ENCODE results near the gene THSD7A. TPM values are rescaled to one million over a fixed set of nuclear protein-coding genes. Genes with fewer than 3 reads are reported as not detected.

Gene THSD7A
- polyA plus RNA-seq, 3 donors from 2014 or later, result not detected

DNA sequence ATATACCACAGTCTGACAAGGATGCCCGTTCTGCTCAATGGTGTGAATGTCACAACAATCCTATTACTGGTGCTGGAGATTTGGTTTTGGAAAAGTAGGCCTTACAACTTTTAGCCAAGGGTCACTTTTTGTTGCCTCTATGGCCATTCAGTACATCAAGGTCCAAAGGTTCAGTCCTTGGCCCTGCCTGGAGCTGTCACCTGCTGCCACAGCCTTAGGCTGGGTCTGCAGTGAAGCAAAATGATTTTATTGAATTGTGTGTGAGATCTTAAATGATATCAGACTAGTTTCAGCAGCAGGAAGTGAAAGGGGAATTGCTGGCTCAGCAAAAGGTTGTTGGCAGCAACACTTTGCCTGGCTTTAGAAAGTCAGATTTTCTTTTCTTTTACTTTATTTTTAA is 427.6 kb downstream of the THSD7A start:
- Mint-ChIP-seq H3K27me3 (ENCODE audit: low read depth in 3 of 3) (peaks cover 0 to 2% (median 0%) of the 10 kb centered on the region in 3 donors), H3K4me1 (no peaks in the 10 kb centered on the region), H3K36me3 (no peaks in the 10 kb centered on the region), H3K27ac (no peak overlapping the region), H3K9me3 (peaks cover 2 to 6% (median 2%) of the 10 kb centered on the region in 6 donors), H3K4me3 (no peak overlapping the region)
- no peak for DNase-seq

DNA sequence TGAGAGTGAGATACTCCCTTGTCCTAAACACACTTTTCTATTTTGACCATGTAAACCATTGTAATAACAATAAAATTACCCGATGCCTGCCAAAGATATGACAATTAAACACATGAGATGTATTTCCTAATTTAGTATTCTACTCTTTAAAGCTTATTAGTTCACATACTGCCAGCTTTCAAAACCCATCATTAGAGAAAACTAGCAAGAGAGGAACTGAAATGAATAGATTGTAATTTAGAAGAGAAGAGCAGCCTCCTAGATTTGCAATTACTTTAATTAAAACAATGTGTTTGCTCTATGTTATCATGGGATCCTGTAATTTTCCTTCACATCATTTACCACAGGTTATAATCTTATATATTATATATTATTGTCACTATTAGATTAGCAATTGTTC is 428.2 kb downstream of the THSD7A start:
- H3K36me3 Mint-ChIP-seq, result no peaks in the 10 kb centered on the region
- no peak overlapping the region for H3K27ac Mint-ChIP-seq
- peaks cover 0 to 2% (median 0%) of the 10 kb centered on the region in 3 donors for H3K27me3 Mint-ChIP-seq (ENCODE audit: low read depth in 3 of 3)
- no peaks in the 10 kb centered on the region for H3K4me1 Mint-ChIP-seq
- no peak for DNase-seq
- peaks cover 2 to 8% (median 2%) of the 10 kb centered on the region in 6 donors for H3K9me3 Mint-ChIP-seq
- no peak overlapping the region for H3K4me3 Mint-ChIP-seq

DNA sequence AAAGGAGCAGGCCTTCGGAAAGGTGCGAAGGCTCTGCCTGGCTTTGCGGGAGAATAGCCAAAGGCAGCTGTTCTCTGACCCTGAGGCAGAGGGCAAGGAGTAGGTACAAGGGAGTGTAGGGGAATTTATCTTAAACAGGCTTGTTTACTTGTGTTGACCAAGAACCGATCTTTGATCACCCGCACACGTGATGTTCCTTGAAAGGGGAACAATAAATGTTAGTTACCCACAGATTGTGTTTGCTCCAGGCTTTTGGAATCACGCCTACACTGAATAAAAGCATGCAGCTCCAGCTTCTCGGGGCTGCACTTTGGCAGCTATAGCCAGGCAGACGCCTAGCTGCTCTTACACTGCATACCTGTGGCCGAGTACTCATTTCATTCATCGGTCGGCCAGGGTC is 437.6 kb downstream of the THSD7A start:
- Mint-ChIP-seq H3K4me3 (no peak overlapping the region), H3K4me1 (no peaks in the 10 kb centered on the region), H3K36me3 (no peaks in the 10 kb centered on the region), H3K27ac (no peak overlapping the region), H3K9me3 (peaks cover 12 to 31% (median 27%) of the 10 kb centered on the region in 6 donors), H3K27me3 (ENCODE audit: low read depth in 3 of 3) (peaks cover 0 to 3% (median 0%) of the 10 kb centered on the region in 3 donors)
- DNase-seq, result no peak

DNA sequence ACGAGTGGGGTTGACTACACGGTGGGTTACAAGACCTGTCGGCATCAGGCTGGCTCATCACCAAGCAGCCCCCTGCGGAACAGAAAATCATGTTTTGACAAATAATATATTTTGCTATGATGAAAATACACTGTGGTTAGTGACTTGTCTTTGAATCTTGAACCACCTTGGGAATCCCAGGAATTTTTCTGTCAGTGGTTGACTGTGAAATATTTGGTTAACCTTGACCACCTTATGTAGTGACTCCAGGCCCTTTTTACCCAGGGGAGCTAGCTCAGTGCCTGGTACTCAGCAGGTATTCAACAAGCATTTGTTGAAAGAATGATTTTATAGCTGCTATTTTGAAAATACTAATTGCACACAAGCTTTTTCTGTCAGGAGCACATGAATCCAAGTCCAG is 452.4 kb downstream of the THSD7A start:
- Mint-ChIP-seq H3K27ac (no peak overlapping the region), H3K9me3 (peaks cover 0 to 3% (median 0%) of the 10 kb centered on the region in 6 donors), H3K36me3 (no peaks in the 10 kb centered on the region), H3K27me3 (ENCODE audit: low read depth in 3 of 3) (no peaks in the 10 kb centered on the region), H3K4me3 (no peak overlapping the region), H3K4me1 (no peaks in the 10 kb centered on the region)
- no peak for DNase-seq

DNA sequence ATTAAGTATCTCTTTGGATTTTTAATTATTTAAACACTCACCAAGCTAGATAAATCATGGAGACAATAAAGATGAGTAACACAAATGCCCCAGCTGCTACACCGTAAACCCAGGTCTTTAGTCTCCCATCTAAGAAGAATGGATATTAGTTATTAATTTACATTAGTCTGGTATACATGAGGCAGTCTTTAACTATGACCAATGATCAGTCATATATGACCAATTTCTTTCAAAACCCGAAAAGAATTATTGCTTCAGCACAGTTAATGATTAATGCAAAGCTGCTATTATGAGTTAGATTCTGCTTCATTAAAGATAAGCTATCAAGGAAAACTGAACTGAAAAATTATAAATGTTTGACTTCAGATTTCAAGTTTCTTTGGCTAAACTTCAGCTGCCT is 455.5 kb downstream of the THSD7A start:
- Mint-ChIP-seq H3K27ac (no peak overlapping the region), H3K36me3 (no peaks in the 10 kb centered on the region), H3K9me3 (peaks cover 0 to 3% (median 0%) of the 10 kb centered on the region in 6 donors), H3K4me3 (no peak overlapping the region), H3K27me3 (ENCODE audit: low read depth in 3 of 3) (peaks cover 0 to 2% (median 0%) of the 10 kb centered on the region in 3 donors), H3K4me1 (no peaks in the 10 kb centered on the region)
- no peak for DNase-seq

DNA sequence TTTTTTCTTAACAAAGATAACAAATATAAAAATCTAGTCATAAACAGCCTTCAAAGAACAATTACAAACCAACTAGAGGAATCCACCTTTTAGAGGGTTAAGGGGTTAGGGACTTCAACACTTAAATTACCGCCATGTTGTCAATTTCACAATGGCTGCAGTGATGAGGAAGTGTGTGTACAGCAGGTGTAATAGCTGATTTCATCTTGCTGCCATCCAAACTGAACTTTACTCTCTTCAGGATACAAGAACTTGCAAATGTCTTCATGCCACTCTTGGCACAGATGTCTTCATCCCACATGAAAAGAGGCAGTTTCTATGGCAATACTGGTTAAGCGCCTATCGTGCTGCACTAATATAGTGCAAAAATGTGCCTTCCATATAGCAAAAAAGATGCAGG is 457.4 kb downstream of the THSD7A start:
- no peak overlapping the region for H3K27ac Mint-ChIP-seq
- no peak for DNase-seq
- H3K4me3 Mint-ChIP-seq, result no peak overlapping the region
- H3K36me3 Mint-ChIP-seq, result no peaks in the 10 kb centered on the region
- H3K27me3 Mint-ChIP-seq (ENCODE audit: low read depth in 3 of 3), result peaks cover 0 to 2% (median 0%) of the 10 kb centered on the region in 3 donors
- no peaks in the 10 kb centered on the region for H3K4me1 Mint-ChIP-seq
- peaks cover 0 to 3% (median 0%) of the 10 kb centered on the region in 6 donors for H3K9me3 Mint-ChIP-seq

DNA sequence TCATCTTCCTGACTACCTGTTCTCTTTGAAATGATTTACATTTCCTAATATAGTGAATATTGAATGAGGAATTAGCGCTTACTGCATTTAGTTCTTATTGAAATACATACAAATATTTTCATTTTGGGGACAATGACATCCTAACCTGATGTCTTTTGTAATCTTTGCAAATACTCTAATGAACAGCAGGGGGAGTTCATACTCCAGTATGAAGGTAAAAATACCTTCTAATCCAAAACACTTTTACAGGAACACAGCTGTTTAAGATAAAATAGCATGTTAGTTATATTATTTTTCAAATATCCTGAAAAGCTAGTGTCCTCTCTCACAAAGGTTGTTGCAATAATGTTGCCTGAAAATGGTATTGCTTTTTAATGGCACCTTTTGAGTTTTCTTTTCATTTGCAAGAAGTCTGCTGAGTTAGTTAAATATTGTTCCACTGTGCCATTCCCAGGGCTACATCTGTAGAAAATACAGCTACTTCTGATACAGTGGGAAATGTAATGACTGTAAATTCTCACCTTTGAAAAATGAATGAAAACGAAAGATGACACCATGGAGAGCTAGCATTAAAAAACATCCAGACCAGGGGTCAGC is 458.4 kb downstream of the THSD7A start:
- no peak for DNase-seq
- Mint-ChIP-seq H3K27ac (no peak overlapping the region), H3K4me3 (no peak overlapping the region), H3K27me3 (ENCODE audit: low read depth in 3 of 3) (peaks cover 0 to 2% (median 0%) of the 10 kb centered on the region in 3 donors), H3K9me3 (peaks cover 0 to 2% (median 0%) of the 10 kb centered on the region in 6 donors), H3K36me3 (no peaks in the 10 kb centered on the region), H3K4me1 (no peaks in the 10 kb centered on the region)

DNA sequence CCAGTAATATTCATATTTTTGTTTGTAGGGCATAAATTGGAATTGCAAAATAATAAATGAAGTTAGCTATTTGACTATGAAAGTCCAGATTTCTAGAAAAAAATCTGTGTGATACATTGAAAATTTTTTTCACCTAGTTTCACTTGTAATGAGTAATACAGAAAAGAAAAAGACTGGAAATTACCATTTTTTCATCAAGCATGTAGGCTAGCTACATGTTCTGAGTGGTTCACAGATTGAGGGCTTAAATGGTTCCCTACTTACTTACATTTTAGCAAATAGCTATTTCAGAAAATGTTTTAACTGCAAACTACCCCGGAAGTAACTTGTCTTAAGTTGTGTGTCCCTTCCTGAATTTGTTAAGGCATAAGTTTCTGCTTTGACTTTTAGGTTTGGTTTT is 462.3 kb downstream of the THSD7A start:
- no peak overlapping the region for H3K27ac Mint-ChIP-seq
- H3K4me3 Mint-ChIP-seq, result no peak overlapping the region
- no peaks in the 10 kb centered on the region for H3K4me1 Mint-ChIP-seq
- no peak for DNase-seq
- no peaks in the 10 kb centered on the region for H3K36me3 Mint-ChIP-seq
- H3K9me3 Mint-ChIP-seq, result peaks cover 0 to 2% (median 0%) of the 10 kb centered on the region in 6 donors
- H3K27me3 Mint-ChIP-seq (ENCODE audit: low read depth in 3 of 3), result peaks cover 0 to 2% (median 0%) of the 10 kb centered on the region in 3 donors

DNA sequence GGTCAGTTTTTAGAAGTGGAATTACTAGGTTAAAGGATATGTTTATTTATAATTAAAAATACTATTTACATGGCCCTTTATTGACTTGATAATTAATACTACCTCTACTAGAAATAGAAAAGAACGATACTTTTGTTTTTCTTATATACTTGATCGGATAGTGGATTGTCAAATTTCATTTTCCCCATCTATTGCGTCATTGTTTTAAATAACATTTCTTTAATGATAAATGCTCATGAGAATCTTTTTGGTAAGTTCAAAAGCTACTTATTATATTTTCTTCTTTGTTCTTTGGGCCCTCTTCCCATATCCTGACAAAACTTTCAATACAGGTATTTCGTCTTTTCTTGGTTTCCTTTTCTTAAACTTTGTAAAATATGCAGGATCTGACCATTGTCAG is 465.9 kb downstream of the THSD7A start:
- H3K27ac Mint-ChIP-seq, result no peak overlapping the region
- peaks cover 0 to 2% (median 0%) of the 10 kb centered on the region in 6 donors for H3K9me3 Mint-ChIP-seq
- H3K27me3 Mint-ChIP-seq (ENCODE audit: low read depth in 3 of 3), result peaks cover 0 to 1% (median 0%) of the 10 kb centered on the region in 3 donors
- no peak for DNase-seq
- no peaks in the 10 kb centered on the region for H3K4me1 Mint-ChIP-seq
- H3K4me3 Mint-ChIP-seq, result no peak overlapping the region
- no peaks in the 10 kb centered on the region for H3K36me3 Mint-ChIP-seq

DNA sequence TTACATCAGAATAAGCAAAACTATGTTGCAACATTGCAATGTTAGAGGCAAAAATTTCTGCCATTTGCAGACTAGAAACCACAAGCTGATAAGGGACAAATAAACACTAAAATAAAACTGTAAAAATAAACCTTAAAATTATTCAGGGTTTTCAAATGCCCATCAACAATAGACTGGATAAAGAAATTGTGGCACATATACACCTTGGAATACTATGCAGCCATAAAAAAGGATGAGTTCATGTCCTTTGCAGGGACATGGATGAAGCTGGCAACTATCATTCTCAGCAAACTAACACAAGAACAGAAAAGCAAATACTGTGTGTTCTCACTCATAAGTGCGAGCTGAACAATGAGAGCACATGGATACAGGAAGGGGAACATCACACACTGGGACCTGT is 473.4 kb downstream of the THSD7A start:
- no peak overlapping the region for H3K27ac Mint-ChIP-seq
- H3K9me3 Mint-ChIP-seq, result peaks cover 0 to 6% (median 2%) of the 10 kb centered on the region in 6 donors
- DNase-seq, result no peak
- H3K4me3 Mint-ChIP-seq, result no peak overlapping the region
- H3K27me3 Mint-ChIP-seq (ENCODE audit: low read depth in 3 of 3), result peaks cover 0 to 1% (median 0%) of the 10 kb centered on the region in 3 donors
- H3K4me1 Mint-ChIP-seq, result no peaks in the 10 kb centered on the region
- H3K36me3 Mint-ChIP-seq, result no peaks in the 10 kb centered on the region

DNA sequence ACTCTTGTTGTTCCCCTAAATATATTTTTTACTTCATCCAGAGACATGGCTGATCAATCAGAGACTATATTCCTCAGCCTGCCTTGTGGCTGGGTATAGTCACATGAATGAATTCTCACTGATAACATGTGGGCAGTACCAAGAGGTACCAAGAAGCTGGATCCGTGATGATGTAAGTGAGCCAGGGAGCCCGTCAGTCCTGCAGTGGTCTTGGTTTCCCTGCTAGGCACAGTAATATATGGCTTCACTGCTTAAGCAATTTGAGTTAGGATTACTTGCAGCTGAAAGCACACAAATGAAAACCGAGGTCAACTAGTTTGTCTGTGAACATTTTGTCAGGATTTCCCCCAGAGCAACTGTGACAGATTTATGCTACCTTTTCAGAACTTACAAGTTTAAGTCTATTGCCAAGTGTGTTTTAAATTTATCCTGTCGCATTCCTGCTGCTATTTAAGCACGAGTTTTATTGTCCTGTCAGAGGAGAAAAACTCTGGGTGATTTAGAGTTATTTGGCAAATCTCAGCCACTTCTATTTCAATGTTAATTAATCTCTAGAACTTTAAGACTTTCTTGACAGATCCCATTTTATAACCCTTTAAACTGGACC is 476.5 kb downstream of the THSD7A start:
- Mint-ChIP-seq H3K36me3 (no peaks in the 10 kb centered on the region), H3K27me3 (ENCODE audit: low read depth in 3 of 3) (peaks cover 0 to 7% (median 0%) of the 10 kb centered on the region in 3 donors), H3K27ac (no peak overlapping the region), H3K4me1 (no peaks in the 10 kb centered on the region), H3K9me3 (peaks cover 0 to 7% (median 5%) of the 10 kb centered on the region in 6 donors), H3K4me3 (no peak overlapping the region)
- DNase-seq, result no peak

DNA sequence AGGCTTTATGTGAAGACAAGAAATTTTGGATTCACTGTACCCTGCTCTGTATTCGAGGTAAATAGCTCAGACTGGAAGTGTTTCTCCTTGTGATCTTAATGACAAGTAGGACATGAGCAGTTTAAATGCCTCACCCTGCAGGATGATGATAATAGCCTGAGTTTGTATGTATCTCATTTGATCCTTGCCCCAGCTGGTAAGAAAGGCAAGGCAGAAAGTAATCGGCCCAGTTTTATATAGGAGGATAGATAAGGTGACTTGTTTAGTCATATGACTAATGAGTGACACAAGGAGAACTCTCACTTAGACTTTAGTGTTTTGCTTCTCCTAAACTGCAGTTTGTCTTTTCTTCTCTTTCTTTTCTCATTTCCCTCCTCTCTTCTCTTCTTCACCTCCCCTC is 485.7 kb downstream of the THSD7A start:
- Mint-ChIP-seq H3K9me3 (peaks cover 0 to 2% (median 0%) of the 10 kb centered on the region in 6 donors), H3K27ac (no peak overlapping the region), H3K4me3 (no peak overlapping the region), H3K27me3 (ENCODE audit: low read depth in 3 of 3) (peaks cover 1 to 7% (median 2%) of the 10 kb centered on the region in 3 donors), H3K4me1 (no peaks in the 10 kb centered on the region), H3K36me3 (no peaks in the 10 kb centered on the region)
- no peak for DNase-seq

DNA sequence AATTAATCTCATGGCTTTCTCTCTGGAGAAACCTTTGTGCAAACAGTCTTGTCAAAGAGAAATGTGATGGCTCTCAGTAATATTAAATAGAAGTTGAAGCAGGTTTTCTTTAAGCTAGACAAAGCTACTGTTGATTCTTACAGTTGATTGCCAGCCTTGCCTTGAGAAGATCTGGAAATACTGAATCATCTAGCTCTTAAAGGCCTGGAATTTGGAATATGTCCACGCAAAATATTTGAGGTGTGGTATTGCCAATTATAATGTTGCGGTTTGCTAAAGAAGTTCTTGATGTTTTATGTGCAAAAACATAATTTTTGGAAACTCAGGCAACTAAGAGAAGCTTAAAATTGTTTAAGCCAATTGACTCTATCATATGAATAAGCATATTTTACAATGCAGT is 486.4 kb downstream of the THSD7A start:
- H3K4me1 Mint-ChIP-seq, result no peaks in the 10 kb centered on the region
- H3K27ac Mint-ChIP-seq, result no peak overlapping the region
- no peaks in the 10 kb centered on the region for H3K9me3 Mint-ChIP-seq
- no peak overlapping the region for H3K4me3 Mint-ChIP-seq
- H3K36me3 Mint-ChIP-seq, result no peaks in the 10 kb centered on the region
- peaks cover 1 to 6% (median 2%) of the 10 kb centered on the region in 3 donors for H3K27me3 Mint-ChIP-seq (ENCODE audit: low read depth in 3 of 3)
- no peak for DNase-seq

DNA sequence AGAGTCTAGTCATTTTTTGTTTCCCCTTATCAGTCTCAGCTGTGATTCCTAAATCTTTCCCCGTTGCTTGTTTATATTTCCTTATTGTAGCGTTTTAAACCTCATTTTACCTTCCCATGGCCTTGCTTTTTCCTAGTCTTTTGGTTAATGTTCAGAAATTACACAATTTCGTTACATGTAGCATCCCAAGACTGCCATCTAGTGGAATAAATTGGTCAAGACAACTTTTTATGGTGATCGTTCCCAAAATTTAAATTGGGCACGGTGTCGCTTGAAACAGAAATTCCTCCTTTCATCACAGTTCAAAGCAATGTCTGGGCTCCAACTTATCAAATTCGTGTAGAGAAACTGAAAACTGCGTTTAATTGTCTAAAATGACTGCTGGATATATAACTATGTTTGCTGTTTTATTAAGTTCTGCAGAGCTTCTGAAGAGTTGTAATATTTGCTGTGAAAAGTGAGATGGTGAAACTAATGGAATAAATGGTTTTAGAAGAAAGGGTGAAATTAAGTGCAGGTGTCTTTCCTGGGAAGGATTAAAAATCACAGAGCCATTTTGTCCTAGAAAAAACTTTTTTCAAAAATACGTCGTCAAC is 488.1 kb downstream of the THSD7A start:
- no peaks in the 10 kb centered on the region for H3K9me3 Mint-ChIP-seq
- H3K4me1 Mint-ChIP-seq, result no peaks in the 10 kb centered on the region
- peaks cover 1 to 4% (median 2%) of the 10 kb centered on the region in 3 donors for H3K27me3 Mint-ChIP-seq (ENCODE audit: low read depth in 3 of 3)
- H3K36me3 Mint-ChIP-seq, result no peaks in the 10 kb centered on the region
- H3K27ac Mint-ChIP-seq, result no peak overlapping the region
- DNase-seq, result peak in 2 of 3 donors; percentile 12 to 28
- H3K4me3 Mint-ChIP-seq, result no peak overlapping the region

Data from immature natural killer cell (primary cell).